ENCODE measurements around the gene FASTK. TPM values are rescaled to one million over a fixed set of nuclear protein-coding genes. Genes with fewer than 3 reads are reported as not detected.
A peak's percentile ranks its signal among the peaks of the same experiment; 100 is the strongest.
"Not testable (repeated sequence)": the region's sequence is repeated elsewhere in the genome, so short reads cannot be mapped to it uniquely, and the experiment has no call there.

Gene FASTK
- total RNA-seq, 1 donor from 2014 or later = 55.3 TPM

DNA sequence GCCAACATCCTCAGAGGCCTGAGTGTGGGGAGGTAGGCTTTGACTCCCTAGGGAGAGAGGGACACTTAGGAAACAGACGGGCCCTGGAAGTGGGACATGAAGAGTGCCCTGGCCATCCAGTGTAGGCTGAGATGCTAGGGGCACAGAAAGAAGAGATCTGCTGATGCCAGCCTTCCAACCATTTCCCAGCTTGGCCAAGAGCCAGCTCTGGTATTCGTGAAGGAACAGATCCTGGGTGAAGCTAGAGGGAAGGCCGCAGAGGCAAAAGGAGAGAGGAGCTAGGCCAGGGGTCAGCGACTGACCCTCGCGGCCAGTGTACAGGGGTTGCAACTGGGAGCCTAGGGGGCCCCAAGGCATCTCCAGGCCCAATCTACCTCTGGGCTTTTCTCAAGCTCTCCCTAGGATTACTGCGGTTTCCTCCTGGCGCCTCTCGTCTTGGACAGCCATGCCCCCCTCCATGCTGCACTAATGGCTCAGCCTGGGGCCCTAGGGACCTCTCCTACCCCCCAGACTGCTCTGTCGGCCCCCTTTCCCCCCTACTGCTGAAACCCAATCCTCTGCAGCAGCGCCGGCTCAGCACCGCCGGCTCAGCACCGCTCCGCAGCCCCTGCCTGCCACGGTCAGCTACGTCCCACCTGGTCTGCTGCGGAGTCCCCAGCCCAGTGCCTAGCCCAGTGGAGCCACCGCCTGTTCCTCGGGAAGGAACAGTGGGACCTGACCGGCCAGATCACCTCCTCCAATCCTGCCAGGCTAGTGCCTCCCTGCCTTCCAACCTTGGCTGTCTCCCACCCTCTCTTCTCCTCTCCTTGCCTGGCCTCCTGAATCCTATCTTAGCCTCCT is 32.4 kb downstream of the FASTK start, which contains the start of gene ASIC3:
Gene ASIC3, plus strand, starts transcription at position 556 of the 840 bp plus-strand sequence. CDS start 355 bp downstream, outside the sequence.
- peak within 1 kb of the TSS in 1 of 3 donors; percentile 43 for H3K9ac ChIP-seq (ENCODE audit: low read depth in 1 of 3, low read length in 3 of 3)
- no peak within 1 kb of the TSS for H3K27ac ChIP-seq (ENCODE audit: low read depth, low read length)

DNA sequence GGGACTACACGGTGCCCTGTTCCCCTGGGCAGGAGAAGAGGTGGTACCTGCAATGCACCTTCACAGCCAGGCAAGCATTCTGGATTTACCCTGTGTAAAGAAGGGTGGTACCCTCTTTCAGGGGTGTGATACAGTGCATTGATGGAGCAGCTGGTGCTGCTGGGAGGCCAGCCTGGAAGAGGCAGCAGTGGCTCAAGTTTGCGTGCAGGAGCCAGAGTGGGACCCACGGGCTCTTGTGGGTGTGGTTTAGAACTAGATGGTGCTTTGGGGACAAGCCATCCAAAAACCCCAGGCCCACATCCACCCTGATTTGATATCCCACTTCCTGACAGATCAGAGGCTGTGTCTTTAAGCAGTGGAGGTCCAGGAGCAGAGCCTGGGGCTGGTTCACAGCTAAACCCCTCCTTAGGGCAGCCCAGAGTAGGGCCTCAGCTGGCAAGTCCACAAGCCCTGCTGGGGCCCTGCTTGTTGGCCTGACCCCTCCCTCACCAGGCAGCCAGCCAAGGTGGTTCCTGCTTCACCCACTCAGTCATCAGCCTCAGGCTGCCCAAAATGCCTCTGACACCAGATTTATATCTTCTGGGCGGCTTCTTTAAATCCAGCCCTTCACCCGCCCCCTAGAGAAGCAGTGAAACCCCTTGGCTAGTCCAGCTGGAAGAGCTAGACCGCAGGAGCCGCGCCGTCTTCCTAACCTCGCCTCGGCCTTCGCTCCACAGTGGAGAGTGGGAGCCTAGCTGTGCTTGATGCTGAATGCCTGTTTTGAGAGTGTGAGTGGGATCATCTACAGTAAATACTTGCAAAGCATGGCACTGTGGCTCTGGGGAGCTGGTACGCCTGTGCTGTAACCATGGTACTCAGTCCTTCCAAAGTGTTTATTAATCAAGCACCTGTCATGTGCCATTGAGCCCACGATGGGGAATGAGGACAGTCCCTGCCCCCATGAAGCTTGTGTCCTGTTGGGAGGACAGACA is 33.7 kb downstream of the FASTK start:
- peaks cover 6 to 17% (median 16%) of the 10 kb centered on the region in 3 donors for H3K36me3 ChIP-seq (ENCODE audit: control insufficient read depth in 3 of 3, insufficient read depth in 3 of 3, low read length in 3 of 3)
- peaks cover 0 to 11% (median 8%) of the 10 kb centered on the region in 3 donors for H3K27me3 ChIP-seq (ENCODE audit: control insufficient read depth in 3 of 3, insufficient read depth in 3 of 3, low read length in 3 of 3)
- H3K4me1 ChIP-seq (ENCODE audit: control insufficient read depth in 3 of 3, insufficient read depth in 3 of 3, low read length in 3 of 3) = peaks cover 0 to 4% (median 3%) of the 10 kb centered on the region in 3 donors
- H3K4me3 ChIP-seq (ENCODE audit: low read length in 3 of 3) = no peak overlapping the region
- no peaks in the 10 kb centered on the region for H3K9me3 ChIP-seq (ENCODE audit: control insufficient read depth in 3 of 3, low read length in 3 of 3)
- H3K27ac ChIP-seq (ENCODE audit: low read depth, low read length) = no peak overlapping the region
- H3K9ac ChIP-seq (ENCODE audit: low read depth in 1 of 3, low read length in 3 of 3) = peak overlapping the region in 1 of 3 donors; percentile 43

More for the DNA sequence above, 32.4 kb downstream of the FASTK start, which contains the start of gene ASIC3:
- peaks cover 4 to 8% (median 4%) of the 10 kb centered on the region in 3 donors for H3K36me3 ChIP-seq (ENCODE audit: control insufficient read depth in 3 of 3, insufficient read depth in 3 of 3, low read length in 3 of 3)
- peaks cover 0 to 11% (median 8%) of the 10 kb centered on the region in 3 donors for H3K27me3 ChIP-seq (ENCODE audit: control insufficient read depth in 3 of 3, insufficient read depth in 3 of 3, low read length in 3 of 3)
- H3K9me3 ChIP-seq (ENCODE audit: control insufficient read depth in 3 of 3, low read length in 3 of 3) = no peaks in the 10 kb centered on the region
- H3K4me1 ChIP-seq (ENCODE audit: control insufficient read depth in 3 of 3, insufficient read depth in 3 of 3, low read length in 3 of 3) = peaks cover 0 to 4% (median 3%) of the 10 kb centered on the region in 3 donors
- H3K4me3 ChIP-seq (ENCODE audit: low read length in 3 of 3) = no peak within 1 kb of the TSS

DNA sequence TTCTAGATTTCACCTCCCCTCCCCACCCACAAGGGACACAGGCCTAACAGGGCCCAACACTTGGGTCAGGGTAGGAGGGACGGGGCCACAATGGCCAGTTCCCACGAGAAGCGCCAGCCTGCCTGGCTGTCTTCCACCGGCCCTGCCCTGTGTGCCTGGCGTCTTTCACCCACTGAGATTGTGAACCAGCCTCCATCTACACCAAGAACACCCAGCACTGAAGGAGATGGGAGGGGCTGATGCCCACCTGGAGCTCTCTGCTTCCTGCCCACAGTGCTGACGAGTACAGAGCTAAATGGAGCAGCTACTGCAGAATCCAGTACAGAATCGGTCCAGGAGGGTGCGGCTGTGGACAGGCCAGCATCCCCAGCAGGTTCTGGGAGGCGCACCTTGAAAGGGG is 34.6 kb downstream of the FASTK start:
- H3K9me3 ChIP-seq (ENCODE audit: control insufficient read depth in 3 of 3, low read length in 3 of 3) = no peaks in the 10 kb centered on the region
- no peak overlapping the region for H3K27ac ChIP-seq (ENCODE audit: low read depth, low read length)
- H3K4me3 ChIP-seq (ENCODE audit: low read length in 3 of 3) = no peak overlapping the region
- H3K9ac ChIP-seq (ENCODE audit: low read depth in 1 of 3, low read length in 3 of 3) = no peak overlapping the region
- peaks cover 0 to 3% (median 2%) of the 10 kb centered on the region in 3 donors for H3K4me1 ChIP-seq (ENCODE audit: control insufficient read depth in 3 of 3, insufficient read depth in 3 of 3, low read length in 3 of 3)
- H3K36me3 ChIP-seq (ENCODE audit: control insufficient read depth in 3 of 3, insufficient read depth in 3 of 3, low read length in 3 of 3) = peaks cover 6 to 21% (median 20%) of the 10 kb centered on the region in 3 donors
- peaks cover 0 to 11% (median 8%) of the 10 kb centered on the region in 3 donors for H3K27me3 ChIP-seq (ENCODE audit: control insufficient read depth in 3 of 3, insufficient read depth in 3 of 3, low read length in 3 of 3)

DNA sequence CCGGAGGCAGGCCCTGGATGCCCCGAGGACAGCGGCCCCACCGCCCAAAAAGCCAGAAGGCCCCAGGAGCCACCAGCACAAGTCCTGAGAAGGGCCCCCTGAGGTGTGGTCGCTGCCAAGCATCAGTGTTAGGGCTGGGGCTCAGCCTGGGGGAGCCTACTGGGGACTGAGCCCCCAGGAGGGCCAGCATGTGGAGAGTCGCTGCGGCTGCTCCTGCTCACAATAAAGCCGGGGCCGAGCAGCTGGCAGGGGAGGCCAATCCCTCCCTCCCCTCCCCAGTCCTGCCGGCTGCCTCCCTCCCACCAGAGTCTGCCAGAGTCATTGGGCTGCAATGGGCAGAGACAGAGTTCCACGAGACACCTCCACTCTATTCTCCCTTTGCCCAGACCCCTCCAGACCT is 35.3 kb downstream of the FASTK start:
- Histone ChIP-seq H3K4me3 (ENCODE audit: low read length in 3 of 3) (no peak overlapping the region), H3K27me3 (ENCODE audit: control insufficient read depth in 3 of 3, insufficient read depth in 3 of 3, low read length in 3 of 3) (peaks cover 0 to 7% (median 4%) of the 10 kb centered on the region in 3 donors), H3K4me1 (ENCODE audit: control insufficient read depth in 3 of 3, insufficient read depth in 3 of 3, low read length in 3 of 3) (no peaks in the 10 kb centered on the region), H3K9ac (ENCODE audit: low read depth in 1 of 3, low read length in 3 of 3) (no peak overlapping the region), H3K36me3 (ENCODE audit: control insufficient read depth in 3 of 3, insufficient read depth in 3 of 3, low read length in 3 of 3) (peaks cover 6 to 21% (median 20%) of the 10 kb centered on the region in 3 donors), H3K27ac (ENCODE audit: low read depth, low read length) (no peak overlapping the region), H3K9me3 (ENCODE audit: control insufficient read depth in 3 of 3, low read length in 3 of 3) (no peaks in the 10 kb centered on the region)

DNA sequence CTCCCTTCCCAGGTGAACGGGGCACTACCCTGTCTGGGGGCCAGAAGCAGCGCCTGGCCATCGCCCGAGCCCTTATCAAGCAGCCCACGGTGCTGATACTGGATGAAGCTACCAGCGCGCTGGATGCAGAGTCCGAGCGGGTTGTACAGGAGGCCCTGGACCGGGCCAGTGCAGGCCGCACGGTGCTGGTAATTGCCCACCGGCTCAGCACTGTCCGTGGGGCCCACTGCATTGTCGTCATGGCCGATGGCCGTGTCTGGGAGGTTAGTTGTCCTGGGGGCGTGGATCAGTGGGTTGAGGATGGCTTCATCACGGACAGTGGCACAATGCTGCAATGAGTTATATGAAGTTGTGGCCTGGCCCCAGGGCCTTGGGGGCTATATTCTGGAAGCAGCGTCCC is 36.6 kb downstream of the FASTK start:
- H3K36me3 ChIP-seq (ENCODE audit: control insufficient read depth in 3 of 3, insufficient read depth in 3 of 3, low read length in 3 of 3) = peaks cover 6 to 21% (median 20%) of the 10 kb centered on the region in 3 donors
- no peaks in the 10 kb centered on the region for H3K27me3 ChIP-seq (ENCODE audit: control insufficient read depth in 3 of 3, insufficient read depth in 3 of 3, low read length in 3 of 3)
- H3K4me3 ChIP-seq (ENCODE audit: low read length in 3 of 3) = no peak overlapping the region
- no peaks in the 10 kb centered on the region for H3K9me3 ChIP-seq (ENCODE audit: control insufficient read depth in 3 of 3, low read length in 3 of 3)
- no peak overlapping the region for H3K9ac ChIP-seq (ENCODE audit: low read depth in 1 of 3, low read length in 3 of 3)
- H3K4me1 ChIP-seq (ENCODE audit: control insufficient read depth in 3 of 3, insufficient read depth in 3 of 3, low read length in 3 of 3) = peaks cover 4 to 9% (median 5%) of the 10 kb centered on the region in 3 donors
- H3K27ac ChIP-seq (ENCODE audit: low read depth, low read length) = no peak overlapping the region

DNA sequence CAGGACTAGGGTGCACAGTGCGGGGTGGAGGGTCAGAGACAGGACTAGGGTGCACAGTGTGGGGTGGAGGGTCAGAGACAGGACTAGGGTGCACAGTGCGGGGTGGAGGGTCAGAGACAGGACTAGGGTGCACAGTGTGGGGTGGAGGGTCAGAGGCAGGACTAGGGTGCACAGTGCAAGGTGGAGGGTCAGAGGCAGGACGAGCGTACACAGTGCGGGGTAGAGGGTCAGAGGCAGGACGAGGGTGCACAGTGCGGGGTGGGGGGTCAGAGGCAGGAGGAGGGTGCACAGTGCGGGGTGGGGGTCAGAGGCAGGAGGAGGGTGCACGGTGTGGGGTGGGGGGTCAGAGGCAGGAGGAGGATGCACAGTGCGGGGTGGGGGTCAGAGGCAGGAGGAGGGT is 37.2 kb downstream of the FASTK start:
- not testable (repeated sequence) for H3K4me3 ChIP-seq (ENCODE audit: low read length in 3 of 3); H3K27me3 ChIP-seq (ENCODE audit: control insufficient read depth in 3 of 3, insufficient read depth in 3 of 3, low read length in 3 of 3); H3K9ac ChIP-seq (ENCODE audit: low read depth in 1 of 3, low read length in 3 of 3); H3K9me3 ChIP-seq (ENCODE audit: control insufficient read depth in 3 of 3, low read length in 3 of 3); H3K27ac ChIP-seq (ENCODE audit: low read depth, low read length)
- Histone ChIP-seq H3K4me1 (ENCODE audit: control insufficient read depth in 3 of 3, insufficient read depth in 3 of 3, low read length in 3 of 3) (peaks cover 7 to 14% (median 8%) of the 10 kb centered on the region in 3 donors), H3K36me3 (ENCODE audit: control insufficient read depth in 3 of 3, insufficient read depth in 3 of 3, low read length in 3 of 3) (peaks cover 6 to 24% (median 21%) of the 10 kb centered on the region in 3 donors)

DNA sequence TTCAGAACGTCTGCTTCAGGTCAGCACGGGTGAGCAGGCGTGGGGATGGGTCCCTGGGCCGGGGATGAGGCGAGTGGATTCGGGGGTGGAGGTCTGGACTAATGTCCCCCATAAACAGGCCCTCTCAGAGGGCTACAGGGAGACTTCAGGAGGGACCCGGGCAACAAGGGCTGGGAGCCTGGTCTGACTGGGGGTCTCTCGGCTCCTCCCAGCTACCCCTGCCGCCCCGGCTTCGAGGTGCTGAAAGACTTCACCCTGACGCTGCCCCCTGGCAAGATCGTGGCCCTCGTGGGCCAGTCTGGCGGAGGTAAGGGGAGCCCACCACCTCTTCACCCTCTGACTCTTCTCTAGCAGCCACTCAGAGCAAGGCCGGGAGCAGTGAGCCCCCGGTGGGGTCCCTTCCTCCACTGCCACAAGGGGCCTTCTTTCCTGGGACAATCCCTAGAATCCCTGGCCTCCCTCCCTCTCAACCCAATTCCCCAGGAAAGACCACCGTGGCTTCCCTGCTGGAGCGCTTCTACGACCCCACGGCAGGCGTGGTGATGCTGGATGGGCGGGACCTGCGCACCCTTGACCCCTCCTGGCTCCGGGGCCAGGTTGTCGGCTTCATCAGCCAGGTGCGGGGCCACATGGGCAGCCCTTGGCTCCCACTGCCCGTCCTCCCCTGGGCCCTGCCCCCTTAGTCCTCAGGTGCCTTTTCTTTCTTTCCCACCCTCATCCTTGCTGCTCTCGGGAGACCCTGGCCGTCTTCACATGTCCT is 39.8 kb downstream of the FASTK start:
- Histone ChIP-seq H3K27me3 (ENCODE audit: control insufficient read depth in 3 of 3, insufficient read depth in 3 of 3, low read length in 3 of 3) (no peaks in the 10 kb centered on the region), H3K36me3 (ENCODE audit: control insufficient read depth in 3 of 3, insufficient read depth in 3 of 3, low read length in 3 of 3) (peaks cover 19 to 39% (median 31%) of the 10 kb centered on the region in 3 donors)

DNA sequence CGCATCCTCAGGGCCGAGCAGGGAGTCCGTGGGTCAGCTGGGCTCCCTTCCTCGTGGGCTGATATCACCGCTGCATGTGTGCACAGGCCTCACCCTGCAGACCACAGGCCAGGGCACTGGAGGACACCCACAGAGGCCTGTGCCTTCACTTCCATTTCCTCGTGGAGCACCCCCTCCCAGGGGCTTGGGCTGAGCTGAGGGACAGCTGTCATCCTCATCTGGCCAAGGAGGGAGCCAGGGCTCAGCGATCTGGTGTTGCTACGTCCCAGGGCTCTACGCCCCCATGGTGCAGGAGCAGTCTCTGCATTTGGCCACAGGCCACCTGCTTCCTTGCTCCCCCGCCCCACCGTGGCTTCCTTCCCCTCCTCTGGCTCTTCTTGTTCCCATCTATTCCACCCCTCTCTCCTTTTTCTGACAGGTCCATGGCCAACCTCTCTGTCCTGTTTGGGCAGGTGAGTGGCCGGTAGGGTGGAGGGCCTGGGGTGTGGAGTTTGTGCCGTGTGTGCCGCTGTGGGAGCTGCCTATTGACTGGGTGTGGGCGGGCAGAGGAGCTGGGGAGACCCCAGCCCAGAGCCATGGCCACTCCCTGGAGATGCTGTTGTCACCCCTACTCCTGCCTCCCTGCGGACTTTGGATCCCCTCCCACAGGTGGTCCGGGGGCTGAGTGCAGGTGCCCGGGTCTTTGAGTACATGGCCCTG is 40.6 kb downstream of the FASTK start:
- Histone ChIP-seq H3K27me3 (ENCODE audit: control insufficient read depth in 3 of 3, insufficient read depth in 3 of 3, low read length in 3 of 3) (no peaks in the 10 kb centered on the region), H3K4me1 (ENCODE audit: control insufficient read depth in 3 of 3, insufficient read depth in 3 of 3, low read length in 3 of 3) (peaks cover 14 to 21% (median 15%) of the 10 kb centered on the region in 3 donors), H3K9me3 (ENCODE audit: control insufficient read depth in 3 of 3, low read length in 3 of 3) (no peaks in the 10 kb centered on the region), H3K4me3 (ENCODE audit: low read length in 3 of 3) (no peak overlapping the region), H3K36me3 (ENCODE audit: control insufficient read depth in 3 of 3, insufficient read depth in 3 of 3, low read length in 3 of 3) (peaks cover 27 to 47% (median 38%) of the 10 kb centered on the region in 3 donors), H3K27ac (ENCODE audit: low read depth, low read length) (no peak overlapping the region), H3K9ac (ENCODE audit: low read depth in 1 of 3, low read length in 3 of 3) (no peak overlapping the region)

More for the DNA sequence above, 39.8 kb downstream of the FASTK start:
- Histone ChIP-seq H3K4me3 (ENCODE audit: low read length in 3 of 3) (no peak overlapping the region), H3K27ac (ENCODE audit: low read depth, low read length) (no peak overlapping the region), H3K4me1 (ENCODE audit: control insufficient read depth in 3 of 3, insufficient read depth in 3 of 3, low read length in 3 of 3) (peaks cover 7 to 14% (median 8%) of the 10 kb centered on the region in 3 donors), H3K9me3 (ENCODE audit: control insufficient read depth in 3 of 3, low read length in 3 of 3) (no peaks in the 10 kb centered on the region), H3K9ac (ENCODE audit: low read depth in 1 of 3, low read length in 3 of 3) (no peak overlapping the region)
